ENCODE data around the gene JAG2. TPM values are rescaled to one million over a fixed set of nuclear protein-coding genes. Genes with fewer than 3 reads are reported as not detected.

JAG2 gene
- total and polyA plus RNA-seq, 7 donors, result 10.6 to 34.0 (median 25.9) TPM

GRCh38 chr14:105180592-105181548 lies 12.3 kb upstream of the JAG2 start, which contains the start of gene NUDT14:
TSS of gene NUDT14 (minus strand) at chr14:105181312. CDS start at chr14:105181209, 103 bp downstream.
- no peaks in the 10 kb centered on the region for H3K27me3 ChIP-seq (ENCODE audit: insufficient read depth in 3 of 3, low read length in 2 of 3)
- peak within 1 kb of the TSS; percentile 69 for H3K4me3 ChIP-seq
- H3K9me3 ChIP-seq, result no peaks in the 10 kb centered on the region
- peak; percentile 69 to 82 for DNase-seq
- TF ChIP-seq, protein P1, sequence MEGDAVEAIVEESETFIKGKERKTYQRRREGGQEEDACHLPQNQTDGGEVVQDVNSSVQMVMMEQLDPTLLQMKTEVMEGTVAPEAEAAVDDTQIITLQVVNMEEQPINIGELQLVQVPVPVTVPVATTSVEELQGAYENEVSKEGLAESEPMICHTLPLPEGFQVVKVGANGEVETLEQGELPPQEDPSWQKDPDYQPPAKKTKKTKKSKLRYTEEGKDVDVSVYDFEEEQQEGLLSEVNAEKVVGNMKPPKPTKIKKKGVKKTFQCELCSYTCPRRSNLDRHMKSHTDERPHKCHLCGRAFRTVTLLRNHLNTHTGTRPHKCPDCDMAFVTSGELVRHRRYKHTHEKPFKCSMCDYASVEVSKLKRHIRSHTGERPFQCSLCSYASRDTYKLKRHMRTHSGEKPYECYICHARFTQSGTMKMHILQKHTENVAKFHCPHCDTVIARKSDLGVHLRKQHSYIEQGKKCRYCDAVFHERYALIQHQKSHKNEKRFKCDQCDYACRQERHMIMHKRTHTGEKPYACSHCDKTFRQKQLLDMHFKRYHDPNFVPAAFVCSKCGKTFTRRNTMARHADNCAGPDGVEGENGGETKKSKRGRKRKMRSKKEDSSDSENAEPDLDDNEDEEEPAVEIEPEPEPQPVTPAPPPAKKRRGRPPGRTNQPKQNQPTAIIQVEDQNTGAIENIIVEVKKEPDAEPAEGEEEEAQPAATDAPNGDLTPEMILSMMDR (IDR thresholded peaks at IDR 0.05), result no peak
- no peaks in the 10 kb centered on the region for H3K36me3 ChIP-seq (ENCODE audit: insufficient read depth in 1 of 2, low read depth in 1 of 2)
- H3K4me1 ChIP-seq, result peaks cover 26% of the 10 kb centered on the region
- H3K27ac ChIP-seq, result peak within 1 kb of the TSS; percentile 53
- WGBS, 3 donors, result 3 to 5% (median 3%) methylated on average over 64 to 104 of the region's 106 CpGs
- intact Hi-C loops (cut with DNase I), result no loop called here
- ATAC-seq, result peak; percentile 52 to 70 (median 60)

DNA sequence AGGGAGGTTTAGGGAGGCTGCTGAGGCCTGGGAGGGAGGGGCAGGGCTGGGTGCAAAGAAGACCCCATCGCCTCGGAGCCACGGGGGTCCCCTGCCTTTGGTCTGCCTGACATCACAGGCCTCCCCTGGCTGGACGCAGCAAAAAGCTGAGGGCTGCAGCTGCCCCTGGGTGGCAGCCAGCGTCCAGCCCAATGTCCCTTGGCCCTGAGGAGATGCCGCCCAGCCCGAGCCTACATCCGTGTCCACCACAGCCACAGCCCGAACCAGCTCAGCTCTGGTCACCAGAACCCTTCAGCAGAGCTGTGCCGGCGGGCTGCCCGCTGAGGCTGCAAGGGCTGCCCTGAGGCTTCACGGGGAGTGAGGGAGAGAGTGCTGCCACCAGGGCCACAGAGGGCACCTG lies 10.6 kb upstream of the JAG2 start:
- WGBS, 3 donors, result 66 to 74% (median 71%) methylated on average over 13 of the region's 13 CpGs
- Histone ChIP-seq H3K4me1 (peaks cover 28% of the 10 kb centered on the region), H3K9me3 (no peaks in the 10 kb centered on the region), H3K36me3 (ENCODE audit: insufficient read depth in 1 of 2, low read depth in 1 of 2) (no peaks in the 10 kb centered on the region), H3K27ac (no peak overlapping the region), H3K4me3 (no peak overlapping the region), H3K27me3 (ENCODE audit: insufficient read depth in 3 of 3, low read length in 2 of 3) (no peaks in the 10 kb centered on the region)
- ATAC-seq (no peak), DNase-seq (no peak)
- intact Hi-C loops (cut with DNase I), result no loop called here
- TF ChIP-seq, protein P1 (IDR thresholded peaks at IDR 0.05), result no peak

DNA sequence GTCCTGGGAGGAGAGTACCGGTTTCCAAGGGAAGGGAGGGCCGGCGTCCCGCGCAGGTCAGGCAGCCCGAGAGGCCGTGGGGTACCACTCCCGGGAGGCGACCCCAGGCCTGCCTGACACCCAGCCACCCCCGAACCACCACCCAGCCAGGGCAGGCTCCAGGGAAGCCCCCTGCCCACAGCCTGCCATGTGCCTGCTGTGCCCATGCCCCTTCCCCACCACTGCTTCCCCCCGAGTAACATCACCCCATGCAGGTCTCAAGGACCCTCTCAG lies 10.2 kb upstream of the JAG2 start:
- peaks cover 28% of the 10 kb centered on the region for H3K4me1 ChIP-seq
- intact Hi-C loops (cut with DNase I), result no loop called here
- H3K9me3 ChIP-seq, result no peaks in the 10 kb centered on the region
- no peak overlapping the region for H3K4me3 ChIP-seq
- no peak overlapping the region for H3K27ac ChIP-seq
- TF ChIP-seq, protein P1 (IDR thresholded peaks at IDR 0.05), result no peak
- 87 to 89% (median 87%) methylated on average over 10 to 11 of the region's 11 CpGs for WGBS, 3 donors
- H3K36me3 ChIP-seq (ENCODE audit: insufficient read depth in 1 of 2, low read depth in 1 of 2), result no peaks in the 10 kb centered on the region
- DNase-seq, result no peak
- no peaks in the 10 kb centered on the region for H3K27me3 ChIP-seq (ENCODE audit: insufficient read depth in 3 of 3, low read length in 2 of 3)
- ATAC-seq, result no peak

- 74 to 91% (median 77%) methylated on average over 14 to 19 of the region's 19 CpGs for WGBS, 3 donors
- H3K27me3 ChIP-seq (ENCODE audit: insufficient read depth in 3 of 3, low read length in 2 of 3), result no peaks in the 10 kb centered on the region
- peaks cover 28% of the 10 kb centered on the region for H3K4me1 ChIP-seq
- H3K9me3 ChIP-seq, result no peaks in the 10 kb centered on the region
- DNase-seq, result no peak
- intact Hi-C loops (cut with DNase I), result no loop called here
- peak overlapping the region; percentile 89 for H3K27ac ChIP-seq
- H3K36me3 ChIP-seq (ENCODE audit: insufficient read depth in 1 of 2, low read depth in 1 of 2), result no peaks in the 10 kb centered on the region
- ATAC-seq, result no peak
- H3K4me3 ChIP-seq, result no peak overlapping the region
- TF ChIP-seq, protein P1 (IDR thresholded peaks at IDR 0.05), result no peak
Observed at GRCh38 chr14:105178069-105178867, 9.7 kb upstream of the JAG2 start.
